GM12878 (cell line): ENCODE results near the gene DAZAP1. TPM values are rescaled to one million over a fixed set of nuclear protein-coding genes. Genes with fewer than 3 reads are reported as not detected.

Experiments
- ATAC-seq: fragments of 200-7000 bp; cut with Tn5 transposase; 3 replicates; pipeline ENCODE4 v1.9.1; 2020; ENCODE audit warnings: mild to moderate bottlenecking, moderate library complexity
- BruUV-seq: library from RNA; stranded (reverse); fragments of 400-500 nt; replicated peaks from 2 replicates; lab custom pipeline; 2021; lab: Mats Ljungman, UMichigan
- CTCF ChIA-PET: fragments of 300-600 bp; sonication (Branson Sonifier 250); formaldehyde crosslinking; extraction: SDS; loops from one replicate; lab custom pipeline; 2021; ENCODE audit warnings: inconsistent platforms; lab: Yijun Ruan, JAX
- POLR2A ChIA-PET: fragments of 350-600 bp; formaldehyde crosslinking; extraction: SDS; loops from one replicate; lab custom pipeline; 2021; ENCODE audit warnings: inconsistent platforms; lab: Charles Lee
- RAD21 ChIA-PET: fragments of 300-600 bp; sonication (Branson Sonifier 250); formaldehyde crosslinking; loops from one replicate; lab custom pipeline; 2023; ENCODE audit warnings: antibody characterized with exemption; ENCODE audit not compliant: unreplicated experiment; lab: Charles Lee
- SMC1A ChIA-PET: fragments of 300-600 bp; sonication (Branson Sonifier 250); formaldehyde crosslinking; loops from one replicate; lab custom pipeline; 2023; ENCODE audit not compliant: unreplicated experiment, uncharacterized antibody; lab: Charles Lee
- DNase-seq: peaks from one replicate; pipeline ENCODE4 v3.0.0-alpha.2; 2011; ENCODE audit warnings: low read depth, low spot score
- FAIRE-seq: peaks from 3 replicates; lab custom pipeline; 2011; peaks lifted over from hg19 to GRCh38; lab: Jason Lieb, UNC
- H2AFZ ChIP-seq: 2 replicates; pipeline ENCODE4 v1.6.0; 2011; ENCODE audit warnings: low read depth, low read length, control low read depth; ENCODE audit not compliant: control insufficient read depth
- H3K27ac ChIP-seq: 2 replicates; pipeline ENCODE4 v1.5.1; 2011; ENCODE audit warnings: control low read depth; ENCODE audit not compliant: control insufficient read depth, insufficient read depth
- H3K27me3 ChIP-seq, 2 experiments: replicated peaks in 1 of 2; 2 replicates each; pipeline versions ENCODE4 v1.6.0 to v1.6.1; 2011; ENCODE audit warnings: low read length in 1 of 2; ENCODE audit not compliant: control insufficient read depth in 2 of 2, insufficient read depth in 2 of 2
- H3K36me3 ChIP-seq, 2 experiments: 2 replicates each; pipeline ENCODE4 v1.5.1; 2011; ENCODE audit warnings: low read length in 1 of 2; ENCODE audit not compliant: control insufficient read depth in 2 of 2, insufficient read depth in 2 of 2
- H3K4me1 ChIP-seq: 2 replicates; pipeline ENCODE4 v1.6.1; 2011; ENCODE audit warnings: mild to moderate bottlenecking, low read length, moderate library complexity, mixed read lengths; ENCODE audit not compliant: control insufficient read depth, insufficient read depth
- H3K4me2 ChIP-seq: 2 replicates; pipeline ENCODE4 v1.6.0; 2011; ENCODE audit warnings: control low read depth; ENCODE audit not compliant: control insufficient read depth, insufficient read depth
- H3K4me3 ChIP-seq: fragments of 200-600 bp; sonication (generic); 2 replicates; pipeline ENCODE4 v1.5.1; 2016
- H3K79me2 ChIP-seq: 2 replicates; pipeline ENCODE4 v1.6.0; 2011; ENCODE audit warnings: low read length; ENCODE audit not compliant: control insufficient read depth, insufficient read depth
- H3K9ac ChIP-seq: 2 replicates; pipeline ENCODE4 v1.8.0; 2011; ENCODE audit warnings: low read length, control low read depth, mixed read lengths; ENCODE audit not compliant: control insufficient read depth, insufficient read depth
- H3K9me3 ChIP-seq: replicated peaks from 3 replicates; pipeline ENCODE4 v1.5.1; 2011; ENCODE audit warnings: mild to moderate bottlenecking, low read length; ENCODE audit not compliant: control insufficient read depth, insufficient read depth
- H4K20me1 ChIP-seq: 2 replicates; pipeline ENCODE4 v1.6.0; 2011; ENCODE audit not compliant: control insufficient read depth, insufficient read depth
- BACH1 ChIP-seq: fragments of 450-650 bp; IDR thresholded peaks from 2 replicates; pipeline ENCODE4 v1.6.1; 2017; ENCODE audit warnings: mild to moderate bottlenecking, borderline replicate concordance
- CEBPB ChIP-seq, 2 experiments: fragments of 150-350 bp in 1 of 2; IDR thresholded peaks; 2 replicates each; pipeline ENCODE4 v1.6.1; 2012 to 2014; ENCODE audit warnings: low read depth in 2 of 2, low read length in 2 of 2, borderline replicate concordance in 1 of 2, inconsistent platforms in 1 of 2
- CREM ChIP-seq: IDR thresholded peaks from 2 replicates; pipeline ENCODE4 v1.6.1; 2014; ENCODE audit warnings: antibody characterized with exemption, low read depth
- HDAC6 ChIP-seq: fragments of 200-600 bp; sonication (generic); IDR thresholded peaks from one replicate; pipeline ENCODE4 v1.8.0; 2017; ENCODE audit warnings: antibody characterized with exemption; ENCODE audit not compliant: unreplicated experiment
- JUNB ChIP-seq: IDR thresholded peaks from 2 replicates; pipeline ENCODE4 v1.6.1; 2016; ENCODE audit warnings: antibody characterized with exemption, mild to moderate bottlenecking
- MEF2B ChIP-seq: fragments of 450-650 bp; IDR thresholded peaks from 2 replicates; pipeline ENCODE4 v1.6.1; 2018; ENCODE audit warnings: mild to moderate bottlenecking, moderate library complexity; ENCODE audit not compliant: partially characterized antibody, poor library complexity, severe bottlenecking
- MXI1 ChIP-seq: fragments of 150-350 bp; IDR thresholded peaks from 2 replicates; pipeline ENCODE4 v1.6.1; 2011; ENCODE audit warnings: low read depth, mild to moderate bottlenecking, inconsistent platforms, low read length, improper control_type of control experiment
- PAX8 ChIP-seq: fragments of 450-650 bp; IDR thresholded peaks from 2 replicates; pipeline ENCODE4 v1.6.1; 2017; ENCODE audit warnings: mild to moderate bottlenecking, moderate library complexity
- POLR2AphosphoS2 ChIP-seq: IDR thresholded peaks from 2 replicates; pipeline ENCODE4 v1.6.1; 2011; ENCODE audit warnings: low read depth, mild to moderate bottlenecking, low read length, improper control_type of control experiment, moderate library complexity
- SUZ12 ChIP-seq: fragments of 200-600 bp; sonication (generic); IDR thresholded peaks from one replicate; pipeline ENCODE4 v1.6.1; 2018; ENCODE audit warnings: antibody characterized with exemption, mild to moderate bottlenecking; ENCODE audit not compliant: unreplicated experiment
- YY1 ChIP-seq: IDR thresholded peaks from 2 replicates; pipeline ENCODE4 v1.6.1; 2011; ENCODE audit warnings: low read depth, mild to moderate bottlenecking, low read length
- WGBS: methylation state at CpG from one replicate; pipeline ENCODE4 v1.1.6; 2016; ENCODE audit warnings: low lambda C conversion rate; ENCODE audit not compliant: insufficient replicate concordance, insufficient coverage; ENCODE audit errors: missing lambda C conversion rate; 5-methylcytosine and 5-hydroxymethylcytosine counted together
- in situ Hi-C: fragments of 300-500 bp; cut with MboI; formaldehyde crosslinking; loops from 9 replicates; pipeline ENCODE4 v1.14.3; 2018; ENCODE audit warnings: mixed read lengths
- intact Hi-C: fragments of 100-400 bp; cut with micrococcal nuclease; formaldehyde crosslinking; loops from one replicate; pipeline ENCODE4 v1.14.2; 2022; ENCODE audit not compliant: unreplicated experiment
- polyA plus RNA-seq, 11 experiments: library from polyadenylated mRNA; depleted of rRNA in 4 of 11; unstranded in 6 of 11; stranded (reverse) in 5 of 11; fragments of >200 nt; fragmentation: Nextera tagmentation in 4 of 11; fragmentation: Illumina TruSeq in 1 of 11; extraction: Ambion mirVana in 4 of 11; extraction: Trizol in 1 of 11; gene quantifications; 1 replicate in 1 of 11; 2 replicates in 10 of 11; pipeline versions ENCODE4 v1.2.1 to v1.2.3, GENCODE V29; 2011 to 2016; ENCODE audit warnings: inconsistent platforms in 2 of 11, missing spikeins in 2 of 11, low read depth in 1 of 11
- total RNA-seq, 4 experiments: library from RNA; depleted of rRNA in 3 of 4; stranded (reverse); fragments of >200 nt in 3 of 4; fragmentation: Illumina TruSeq in 1 of 4; extraction: Trizol in 1 of 4; gene quantifications; 2 replicates each; pipeline versions ENCODE4 v1.2.1 to v1.2.3, GENCODE V29; 2013 to 2021
- TF ChIP-seq, protein P1 (sequence below): fragments of 450-650 bp; IDR thresholded peaks from 2 replicates; pipeline ENCODE4 v1.6.1; 2018; ENCODE audit warnings: mild to moderate bottlenecking, low read depth, moderate library complexity; ENCODE audit not compliant: partially characterized antibody
- TF ChIP-seq, protein P2 (sequence below): IDR thresholded peaks from 2 replicates; pipeline ENCODE4 v1.6.1; 2011; ENCODE audit warnings: borderline replicate concordance, low read depth, mild to moderate bottlenecking, moderate library complexity, low read length; ENCODE audit not compliant: insufficient read depth, poor library complexity, severe bottlenecking

Gene DAZAP1
- total and polyA plus RNA-seq, 10 of the 15 experiments (the other 5 are each of a cell fraction or from before 2014, with no cell fraction given): 9.9 to 240 (median 92.3) TPM

DNA sequence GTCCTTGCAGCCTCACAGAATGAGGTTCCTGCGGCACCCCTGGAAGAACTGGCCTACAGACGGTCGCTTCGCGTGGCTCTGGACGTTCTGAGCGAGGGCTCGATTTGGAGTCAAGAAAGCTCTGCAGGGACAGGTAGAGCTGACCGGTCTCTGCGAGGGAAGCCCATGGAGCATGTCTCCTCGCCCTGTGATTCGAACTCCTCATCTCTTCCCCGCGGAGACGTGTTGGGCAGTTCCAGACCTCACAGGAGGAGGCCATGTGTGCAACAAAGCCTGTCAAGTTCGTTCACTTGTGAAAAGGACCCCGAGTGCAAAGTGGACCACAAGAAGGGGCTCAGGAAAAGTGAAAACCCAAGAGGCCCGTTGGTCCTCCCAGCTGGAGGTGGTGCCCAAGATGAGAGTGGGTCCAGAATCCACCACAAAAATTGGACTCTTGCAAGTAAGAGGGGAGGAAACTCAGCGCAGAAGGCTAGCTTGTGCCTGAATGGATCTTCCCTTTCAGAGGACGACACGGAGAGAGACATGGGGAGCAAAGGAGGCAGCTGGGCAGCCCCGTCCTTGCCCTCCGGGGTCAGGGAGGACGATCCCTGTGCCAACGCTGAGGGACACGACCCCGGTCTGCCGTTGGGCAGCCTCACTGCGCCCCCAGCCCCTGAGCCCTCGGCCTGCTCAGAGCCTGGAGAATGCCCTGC lies 47.1 kb upstream of the DAZAP1 start:
- ChIA-PET SMC1A (interaction anchor here (1.2 kb wide), 1 partner anchor 12 kb away, joined by 3 read pairs; no protein-coding TSS in a partner anchor), POLR2A (interaction anchor here (0.5 to 0.6 kb wide), 2 partner anchors 15 to 70 kb away, joined by 3 to 4 read pairs; no protein-coding TSS in a partner anchor)
- H4K20me1 ChIP-seq: no peaks in the 10 kb centered on the region; the same call in 1 of the 2 replicates
- WGBS: 97% methylated on average over 30 of the region's 30 CpGs
- no peak overlapping the region for H2AFZ ChIP-seq
- in situ Hi-C loops (no loop called here), intact Hi-C loops (no loop called here)
- BruUV-seq: TSS peak; percentile 18
- no peak overlapping the region for H3K27ac ChIP-seq
- FAIRE-seq: no peak
- no peak for DNase-seq
- peaks cover 2 to 5% of the 10 kb centered on the region in 2 experiments; a peak in 2 of 4 replicates for H3K36me3 ChIP-seq
- no peak overlapping the region for H3K4me3 ChIP-seq
- peaks cover 33% of the 10 kb centered on the region for H3K4me1 ChIP-seq
- H3K9ac ChIP-seq: no peak overlapping the region
- no peaks in the 10 kb centered on the region for H3K27me3 ChIP-seq
- H3K4me2 ChIP-seq: no peak overlapping the region
- peaks cover 5% of the 10 kb centered on the region for H3K79me2 ChIP-seq
- TF ChIP-seq POLR2AphosphoS2 (no peak), JUNB (no peak), CEBPB (IDR thresholded peaks at IDR 0.05; ENCODE audit: borderline replicate concordance in 1 of 2, low read depth in 2 of 2, low read length in 2 of 2) (no peak), CREM (no peak), MEF2B (no peak), MXI1 (no peak), PAX8 (no peak), BACH1 (no peak), HDAC6 (no peak), YY1 (no peak), SUZ12 (no peak)
- TF ChIP-seq, protein P1, sequence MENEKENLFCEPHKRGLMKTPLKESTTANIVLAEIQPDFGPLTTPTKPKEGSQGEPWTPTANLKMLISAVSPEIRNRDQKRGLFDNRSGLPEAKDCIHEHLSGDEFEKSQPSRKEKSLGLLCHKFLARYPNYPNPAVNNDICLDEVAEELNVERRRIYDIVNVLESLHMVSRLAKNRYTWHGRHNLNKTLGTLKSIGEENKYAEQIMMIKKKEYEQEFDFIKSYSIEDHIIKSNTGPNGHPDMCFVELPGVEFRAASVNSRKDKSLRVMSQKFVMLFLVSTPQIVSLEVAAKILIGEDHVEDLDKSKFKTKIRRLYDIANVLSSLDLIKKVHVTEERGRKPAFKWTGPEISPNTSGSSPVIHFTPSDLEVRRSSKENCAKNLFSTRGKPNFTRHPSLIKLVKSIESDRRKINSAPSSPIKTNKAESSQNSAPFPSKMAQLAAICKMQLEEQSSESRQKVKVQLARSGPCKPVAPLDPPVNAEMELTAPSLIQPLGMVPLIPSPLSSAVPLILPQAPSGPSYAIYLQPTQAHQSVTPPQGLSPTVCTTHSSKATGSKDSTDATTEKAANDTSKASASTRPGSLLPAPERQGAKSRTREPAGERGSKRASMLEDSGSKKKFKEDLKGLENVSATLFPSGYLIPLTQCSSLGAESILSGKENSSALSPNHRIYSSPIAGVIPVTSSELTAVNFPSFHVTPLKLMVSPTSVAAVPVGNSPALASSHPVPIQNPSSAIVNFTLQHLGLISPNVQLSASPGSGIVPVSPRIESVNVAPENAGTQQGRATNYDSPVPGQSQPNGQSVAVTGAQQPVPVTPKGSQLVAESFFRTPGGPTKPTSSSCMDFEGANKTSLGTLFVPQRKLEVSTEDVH: no peak
- TF ChIP-seq, protein P2, sequence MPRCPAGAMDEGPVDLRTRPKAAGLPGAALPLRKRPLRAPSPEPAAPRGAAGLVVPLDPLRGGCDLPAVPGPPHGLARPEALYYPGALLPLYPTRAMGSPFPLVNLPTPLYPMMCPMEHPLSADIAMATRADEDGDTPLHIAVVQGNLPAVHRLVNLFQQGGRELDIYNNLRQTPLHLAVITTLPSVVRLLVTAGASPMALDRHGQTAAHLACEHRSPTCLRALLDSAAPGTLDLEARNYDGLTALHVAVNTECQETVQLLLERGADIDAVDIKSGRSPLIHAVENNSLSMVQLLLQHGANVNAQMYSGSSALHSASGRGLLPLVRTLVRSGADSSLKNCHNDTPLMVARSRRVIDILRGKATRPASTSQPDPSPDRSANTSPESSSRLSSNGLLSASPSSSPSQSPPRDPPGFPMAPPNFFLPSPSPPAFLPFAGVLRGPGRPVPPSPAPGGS: no peak
- TF ChIP-seq, all 136 proteins: peak for 0
- ATAC-seq: no peak
- no peaks in the 10 kb centered on the region for H3K9me3 ChIP-seq
- RAD21 ChIA-PET: no interaction called here
- CTCF ChIA-PET: no interaction called here
